Activated CD8-positive, alpha-beta memory T cell treated with anti-CD3 and anti-CD28 coated beads, Interleukin-2, amount 50 U/mL, for 24 hours (primary cell): Measurements from ENCODE around the gene SCEL.
"Not testable (repeated sequence)": the region's sequence is repeated elsewhere in the genome, so short reads cannot be mapped to it uniquely, and the experiment has no call there.

ENCODE experiments used
- DNase-seq: peaks from one replicate; pipeline ENCODE4 v3.0.0-alpha.2; 2020; ENCODE audit errors: extremely low read depth

SCEL gene

GRCh38 chr13:77555246-77555645, 19.7 kb downstream of the SCEL start:
- no peak for DNase-seq

- no peak for DNase-seq
Observed at GRCh38 chr13:77558016-77558415, 22.5 kb downstream of the SCEL start.

- DNase-seq: no peak
Observed at GRCh38 chr13:77563111-77563510, 27.6 kb downstream of the SCEL start.

DNA sequence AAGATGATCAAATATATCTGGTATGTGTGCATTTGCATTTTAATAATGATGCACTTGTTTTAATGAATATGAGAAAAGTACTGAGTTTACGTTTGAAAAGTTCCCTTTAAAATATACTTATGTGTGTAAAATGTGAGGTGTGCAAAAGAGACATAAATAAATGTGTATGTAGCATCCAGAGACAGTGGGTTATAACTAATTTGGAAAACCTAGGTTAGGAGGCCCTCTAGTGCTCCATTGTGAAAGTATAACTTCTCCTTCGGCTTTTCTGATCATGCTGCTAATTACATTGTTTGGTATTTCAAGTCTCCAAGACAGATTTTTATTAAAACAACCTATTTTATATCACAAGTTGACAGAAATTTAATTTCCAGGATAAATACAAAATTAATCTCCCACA, 30.1 kb downstream of the SCEL start:
- no peak for DNase-seq

DNA sequence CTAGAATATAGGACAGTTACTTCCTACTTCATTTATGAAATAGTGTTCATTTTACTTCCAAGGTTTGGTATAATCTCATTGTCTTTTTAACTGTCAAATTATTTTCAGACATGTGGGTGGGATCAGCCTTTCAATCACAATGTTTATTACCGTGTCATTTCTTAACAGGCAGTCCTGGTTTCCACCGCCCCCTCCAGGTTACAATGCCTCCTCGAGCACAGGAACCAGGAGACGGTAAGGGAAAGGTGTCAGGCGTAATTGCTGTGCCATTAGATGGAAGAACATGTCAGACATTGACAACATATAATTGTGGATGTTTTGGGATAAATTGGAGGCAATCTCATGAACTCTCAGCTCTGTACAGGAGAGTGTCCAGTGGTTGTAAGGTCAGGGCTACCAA, 36.5 kb downstream of the SCEL start:
- no peak for DNase-seq

GRCh38 chr13:77574096-77574495, 38.6 kb downstream of the SCEL start:
- no peak for DNase-seq

- DNase-seq: no peak
Observed at GRCh38 chr13:77579959-77580358, 44.5 kb downstream of the SCEL start.

DNA sequence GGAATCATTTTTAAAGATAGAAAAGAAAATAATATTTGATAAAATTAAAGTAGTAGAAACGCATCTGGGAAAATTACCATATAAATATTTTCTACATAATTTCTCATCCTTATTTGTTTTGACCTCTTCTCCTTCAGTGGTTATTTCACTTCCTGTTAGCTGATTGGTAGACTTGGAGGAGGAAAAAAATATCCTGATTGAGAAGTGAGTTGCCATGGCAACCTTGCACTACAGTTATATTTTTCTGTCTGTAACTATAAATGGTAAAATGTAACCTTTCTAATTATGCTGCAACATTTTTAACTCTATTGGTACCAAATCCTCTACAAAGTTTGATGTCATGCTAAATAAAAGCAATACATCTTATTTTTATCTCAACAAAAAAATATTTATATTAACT, 45.2 kb downstream of the SCEL start:
- no peak for DNase-seq

DNA sequence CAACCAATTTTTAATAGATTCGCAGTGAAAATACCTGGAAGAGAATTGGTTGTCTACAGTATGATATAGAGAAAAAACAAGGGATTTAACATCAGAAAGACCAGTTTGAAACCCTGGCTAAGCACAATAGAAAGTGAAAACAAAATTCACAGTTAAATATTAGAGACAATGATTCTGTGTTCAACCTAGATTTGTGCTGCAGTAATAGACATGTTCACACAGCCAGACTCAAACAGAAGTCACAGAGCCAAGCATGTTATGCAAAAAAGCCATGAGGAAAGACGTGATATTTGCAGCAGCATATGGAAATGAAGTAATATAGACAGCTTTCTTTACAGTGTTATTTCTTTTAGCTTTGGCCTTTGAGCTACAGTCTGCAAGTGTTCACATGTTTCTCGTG, 48.1 kb downstream of the SCEL start:
- DNase-seq: no peak

DNA sequence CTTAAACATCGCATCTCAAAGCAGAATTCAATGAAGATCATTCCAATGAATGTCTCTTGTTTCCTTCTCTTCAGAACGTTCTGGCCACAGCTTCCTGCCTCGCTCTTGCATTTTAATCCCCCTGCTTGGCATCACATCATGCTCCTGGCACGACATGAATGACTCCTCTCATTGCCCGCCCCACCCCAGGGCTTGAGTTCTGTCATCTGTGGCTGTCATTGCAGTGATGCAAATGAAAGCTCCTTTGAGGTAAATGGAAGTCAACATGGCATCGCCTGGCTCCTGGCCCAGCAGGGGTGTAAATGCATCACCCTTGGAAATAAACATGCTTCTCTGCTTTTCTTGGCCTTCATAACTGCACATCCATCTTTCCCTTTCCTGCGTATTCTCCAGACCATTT, 48.6 kb downstream of the SCEL start:
- no peak for DNase-seq

DNA sequence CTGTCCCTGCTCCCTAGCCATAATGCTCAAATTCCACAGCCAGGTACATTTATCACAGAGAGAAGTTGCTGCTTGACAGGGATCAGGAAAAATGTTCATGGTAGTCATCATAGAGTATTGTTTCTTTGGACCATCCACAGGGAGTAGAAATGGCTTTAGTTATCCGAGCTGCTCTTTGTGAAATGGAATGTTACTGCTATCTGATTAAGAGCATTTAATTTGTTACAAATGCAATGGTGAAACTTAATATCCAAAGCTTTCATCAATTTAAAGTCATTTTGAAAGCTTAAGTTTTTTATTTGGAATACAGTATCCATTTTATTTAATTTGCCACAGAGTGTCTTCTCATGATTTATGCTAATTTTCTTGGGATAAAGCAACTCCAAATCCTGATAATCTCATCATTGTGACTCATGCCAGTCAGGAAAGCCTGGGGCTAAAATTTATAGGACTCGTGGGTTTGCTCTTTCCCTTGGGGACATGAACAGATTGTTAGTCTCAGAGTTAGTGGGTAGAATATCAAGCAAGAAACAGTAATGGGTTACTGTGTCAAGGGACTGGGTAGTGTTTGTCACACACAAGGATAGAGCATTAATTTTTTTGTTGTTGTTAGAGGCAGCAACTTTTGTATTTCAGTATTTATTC, 59.8 kb downstream of the SCEL start:
- DNase-seq: no peak

DNA sequence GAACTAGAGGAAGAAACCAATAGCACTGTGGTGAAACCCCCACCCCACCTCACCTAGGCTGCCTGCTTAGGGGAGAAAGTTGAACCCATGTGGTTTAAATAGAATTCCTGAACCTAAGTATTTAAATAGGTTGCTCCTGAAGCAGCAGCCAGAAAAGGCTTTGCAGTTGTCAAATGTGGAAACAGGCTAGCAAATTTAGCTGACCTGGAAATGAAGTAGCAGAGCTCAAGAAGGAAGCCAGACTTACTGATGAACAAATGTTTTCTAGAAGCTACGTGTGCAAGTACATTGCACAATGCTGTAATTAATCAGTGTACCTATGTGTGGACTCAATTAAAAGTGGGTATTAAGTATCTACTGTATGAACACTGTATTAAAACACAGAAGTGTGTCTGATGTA, 61.3 kb downstream of the SCEL start:
- DNase-seq: no peak

DNA sequence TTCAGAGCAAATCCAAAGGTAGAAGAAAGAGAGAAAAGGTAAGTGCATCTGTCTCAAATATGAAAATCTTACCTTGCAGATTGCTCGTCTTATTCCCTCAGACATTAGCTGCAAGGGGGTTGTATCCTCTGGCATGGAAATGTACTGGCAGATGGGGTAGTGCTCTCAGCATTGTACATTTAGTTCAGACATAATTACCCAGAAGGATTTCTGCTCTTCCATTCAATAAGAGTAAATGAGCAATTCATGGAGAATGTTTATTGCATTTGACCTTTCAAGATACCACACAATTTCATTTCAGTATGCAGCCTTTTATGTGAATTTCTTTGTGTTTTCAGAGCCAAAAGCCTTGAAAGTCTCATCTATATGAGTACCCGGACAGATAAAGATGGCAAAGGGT, 63.8 kb downstream of the SCEL start:
- no peak for DNase-seq

DNA sequence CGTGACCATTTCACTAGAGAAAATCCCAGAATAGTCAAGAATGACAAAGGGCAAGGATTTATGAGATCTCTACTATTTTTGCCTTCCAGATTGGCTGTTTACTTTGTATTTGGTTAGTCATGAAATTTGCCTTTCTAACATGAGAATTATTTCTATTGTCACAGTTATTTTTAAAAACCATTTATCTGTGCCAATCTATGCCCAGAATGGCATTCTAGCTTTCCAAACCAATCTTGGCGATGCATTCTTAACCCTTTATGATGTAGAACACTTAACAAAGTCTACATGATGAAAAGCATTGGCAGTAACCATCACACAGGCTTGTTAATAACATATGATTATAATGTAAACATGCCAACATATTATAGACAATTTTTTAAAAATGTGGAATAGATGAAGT, 65.2 kb downstream of the SCEL start:
- DNase-seq: no peak

DNA sequence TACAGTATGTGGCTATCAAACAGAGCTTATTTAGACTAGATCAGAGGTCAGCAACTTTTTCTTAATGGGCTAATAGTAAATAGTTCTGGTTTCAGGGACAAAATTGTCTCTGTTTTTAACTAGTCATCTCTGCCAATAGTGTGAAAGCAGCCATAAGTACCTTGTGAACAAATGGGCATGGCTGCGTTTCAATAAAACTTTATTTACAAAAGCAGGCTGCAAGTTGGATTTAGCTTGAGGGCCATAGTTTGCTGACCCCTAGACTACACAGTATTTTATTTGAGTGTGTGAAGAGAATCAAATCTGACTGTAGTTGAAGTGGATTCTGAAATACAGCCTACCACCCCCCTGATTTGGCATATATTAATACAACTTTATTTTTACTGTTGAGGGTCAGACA, 75.6 kb downstream of the SCEL start:
- DNase-seq: no peak

DNA sequence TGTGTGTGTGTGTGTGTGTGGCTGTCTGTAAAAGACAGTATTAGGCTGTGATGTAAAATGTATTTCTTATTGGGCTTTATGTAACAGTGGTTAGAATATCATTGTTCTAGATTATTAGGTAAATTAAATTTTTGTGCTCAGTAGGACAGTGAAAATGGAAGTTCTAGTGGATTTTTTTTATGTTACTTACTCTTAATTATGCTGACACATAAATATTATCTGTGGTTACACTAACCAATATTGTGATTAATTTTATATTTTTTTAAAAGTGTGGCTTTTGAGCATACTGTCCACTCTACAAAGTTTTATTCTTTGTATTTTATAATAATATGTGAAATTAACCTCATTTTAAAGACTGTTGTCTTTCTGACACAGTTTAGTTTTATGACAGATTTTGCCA, 80.5 kb downstream of the SCEL start:
- DNase-seq: no peak

DNA sequence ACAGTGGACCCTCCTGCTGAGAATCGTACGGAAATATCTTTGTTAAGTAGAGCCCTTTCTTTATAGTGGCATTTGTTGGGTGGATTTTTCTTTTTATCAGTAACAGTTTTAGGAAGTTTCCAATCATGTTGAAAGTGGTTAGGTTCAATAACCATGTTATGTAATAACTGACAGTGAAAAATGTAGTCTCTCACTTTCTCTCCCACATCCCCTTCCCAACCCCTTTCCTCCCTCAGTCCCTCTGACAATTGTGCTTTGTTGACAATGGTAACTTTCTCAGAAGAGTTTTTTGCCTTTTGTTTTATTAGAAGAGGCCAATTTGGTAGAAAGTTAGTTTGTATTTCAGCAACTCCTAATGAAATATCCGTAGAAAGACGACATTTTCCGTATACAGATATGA, 84.1 kb downstream of the SCEL start:
- DNase-seq: no peak

- no peak for DNase-seq
Observed at GRCh38 chr13:77620138-77620537, 84.6 kb downstream of the SCEL start.

GRCh38 chr13:77623806-77624205, 88.3 kb downstream of the SCEL start:
- no peak for DNase-seq

DNA sequence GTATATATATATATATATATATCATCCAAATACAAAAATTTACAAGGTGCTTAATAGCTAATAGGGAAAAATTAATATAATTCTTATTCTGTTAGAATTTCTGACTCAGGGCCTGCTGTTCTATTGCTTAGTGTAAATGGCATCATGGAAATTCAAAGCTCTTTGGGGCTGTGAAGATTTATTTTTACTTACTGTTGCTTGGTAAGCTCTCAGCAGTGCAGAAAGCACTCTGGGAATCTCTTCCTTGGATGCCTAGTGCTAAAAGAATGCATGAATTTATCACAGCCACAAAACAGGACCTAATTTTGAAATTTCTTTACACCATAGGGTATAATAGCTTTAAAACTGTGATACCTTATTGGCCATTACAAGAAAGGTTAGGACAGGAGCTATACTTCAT, 92.7 kb downstream of the SCEL start:
- no peak for DNase-seq

DNA sequence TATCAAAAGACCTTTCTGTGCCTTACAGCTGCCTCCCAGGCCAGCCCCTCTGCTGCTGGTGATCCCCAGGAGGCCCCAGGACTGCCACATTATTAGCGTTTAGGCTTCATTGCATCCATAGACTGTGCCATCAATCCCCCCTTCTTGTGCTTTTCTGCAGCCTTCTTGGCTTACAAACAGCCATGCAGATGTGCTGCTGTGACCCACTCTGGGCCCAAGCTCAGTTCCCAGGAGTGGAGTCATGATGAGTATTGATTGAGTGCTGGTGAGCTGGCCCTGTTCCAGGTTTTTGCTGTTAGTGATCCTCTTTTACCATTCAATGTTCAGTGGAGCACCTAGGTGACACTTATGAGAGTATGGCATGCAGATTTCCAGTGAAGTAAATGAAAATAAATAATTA, 102.1 kb downstream of the SCEL start:
- DNase-seq: no peak

GRCh38 chr13:77650409-77650808, 114.9 kb downstream of the SCEL start:
- DNase-seq: no peak

- DNase-seq: no peak
Observed at GRCh38 chr13:77653301-77653700, 117.8 kb downstream of the SCEL start.

DNA sequence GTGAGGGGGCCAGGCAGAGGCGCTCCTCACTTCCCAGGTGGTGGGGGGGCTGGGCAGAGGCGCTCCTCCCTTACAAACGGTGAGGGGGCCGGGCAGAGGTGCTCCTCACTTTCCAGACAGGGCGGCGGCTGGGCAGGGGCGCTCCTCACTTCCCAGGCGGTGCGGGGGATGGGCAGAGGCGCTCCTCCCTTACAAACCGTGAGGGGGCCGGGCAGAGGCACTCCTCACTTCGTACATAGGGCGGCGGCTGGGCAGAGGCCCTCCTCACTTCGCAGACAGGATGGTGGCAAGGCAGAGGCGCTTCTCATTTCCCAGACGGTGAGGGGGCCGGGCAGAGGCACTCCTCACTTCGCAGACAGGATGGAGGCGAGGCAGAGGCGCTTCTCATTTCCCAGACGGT, 124.5 kb downstream of the SCEL start:
- not testable (repeated sequence) for DNase-seq

DNA sequence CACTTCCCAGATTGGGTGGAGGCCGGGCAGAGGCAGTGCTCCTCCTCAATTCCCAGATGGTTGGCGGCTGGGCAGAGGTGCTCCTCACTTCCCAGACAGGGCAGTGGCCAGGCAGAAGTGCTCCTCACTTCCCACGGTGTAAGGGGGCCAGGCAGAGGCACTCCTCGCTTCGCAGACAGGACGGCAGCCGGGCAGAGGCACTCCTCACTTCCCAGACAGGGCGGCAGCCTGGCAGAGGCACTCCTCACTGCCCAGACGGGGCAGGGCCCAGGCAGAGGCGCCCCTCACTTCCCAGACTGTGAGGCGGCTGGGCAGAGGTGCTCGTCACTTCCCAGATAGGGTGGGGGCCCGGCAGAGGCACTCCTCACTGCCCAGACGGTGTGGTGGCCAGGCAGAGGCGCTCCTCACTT, 125.3 kb downstream of the SCEL start:
- DNase-seq: no peak
